HepG2 (cell line): ENCODE measurements around the gene CADM1. TPM values are rescaled to one million over a fixed set of nuclear protein-coding genes. Genes with fewer than 3 reads are reported as not detected.

Source experiments
- ATAC-seq: fragments of 200-7000 bp; cut with Tn5 transposase; 3 replicates; pipeline ENCODE4 v1.9.1; 2020; ENCODE audit warnings: mild to moderate bottlenecking, moderate library complexity
- BruUV-seq: library from RNA; stranded (reverse); fragments of 400-500 nt; replicated peaks from 2 replicates; lab custom pipeline; 2021; lab: Mats Ljungman, UMichigan
- CTCF ChIA-PET: fragments of 300-600 bp; formaldehyde crosslinking; extraction: SDS; loops from one replicate; lab custom pipeline; 2021; ENCODE audit warnings: low total read pairs, inconsistent platforms, low intra/inter-chr PET ratio; lab: Yijun Ruan, JAX
- POLR2A ChIA-PET: fragments of 350-600 bp; sonication (Branson Sonifier 250); formaldehyde crosslinking; loops from one replicate; lab custom pipeline; 2020; ENCODE audit warnings: antibody characterized with exemption, inconsistent platforms; lab: Yijun Ruan, JAX
- DNase-seq: peaks from one replicate; pipeline ENCODE4 v3.0.0-alpha.2; 2015; ENCODE audit warnings: low spot score
- FAIRE-seq: peaks from 3 replicates; lab custom pipeline; 2011; peaks lifted over from hg19 to GRCh38; lab: Jason Lieb, UNC
- H2AFZ ChIP-seq: one replicate; pipeline ENCODE4 v1.6.1; 2011; ENCODE audit warnings: low read length, inconsistent platforms
- H3K27ac ChIP-seq: fragments of 300-600 bp; 3 replicates; pipeline ENCODE4 v1.8.0; 2011; ENCODE audit warnings: mixed run types, mild to moderate bottlenecking, mixed read lengths, low read length, inconsistent platforms; ENCODE audit not compliant: insufficient read depth; ENCODE audit errors: extremely low read length
- H3K27me3 ChIP-seq, 2 experiments: fragments of 200-600 bp in 1 of 2; 2 replicates in 1 of 2; 3 replicates in 1 of 2; pipeline versions ENCODE4 v1.6.0 to v1.8.0; 2011; ENCODE audit warnings: low read length in 2 of 2, mild to moderate bottlenecking in 2 of 2, moderate library complexity in 2 of 2, inconsistent platforms in 1 of 2; ENCODE audit not compliant: insufficient read depth in 2 of 2, control insufficient read depth in 1 of 2
- H3K36me3 ChIP-seq, 2 experiments: fragments of 200-600 bp in 1 of 2; replicated peaks in 1 of 2; 2 replicates in 1 of 2; 3 replicates in 1 of 2; pipeline versions ENCODE4 v1.5.1 to v1.8.0; 2011; ENCODE audit warnings: low read length in 2 of 2, inconsistent platforms in 1 of 2; ENCODE audit not compliant: insufficient read depth in 2 of 2, control insufficient read depth in 1 of 2
- H3K4me1 ChIP-seq: 2 replicates; pipeline ENCODE4 v1.5.1; 2012; ENCODE audit warnings: low read length, inconsistent platforms; ENCODE audit not compliant: insufficient read depth
- H3K4me2 ChIP-seq: 2 replicates; pipeline ENCODE4 v1.6.0; 2011; ENCODE audit warnings: low read depth, low read length, inconsistent platforms
- H3K4me3 ChIP-seq, 3 experiments: fragments of 200-600 bp in 1 of 3; sonication (generic), shearing (Covaris generic) in 1 of 3; replicated peaks in 1 of 3; 2 replicates each; pipeline ENCODE4 v1.5.1; 2011 to 2016; ENCODE audit warnings: low read length in 3 of 3, inconsistent platforms in 2 of 3, low read depth in 2 of 3, mild to moderate bottlenecking in 2 of 3, control low read depth in 1 of 3, mixed read lengths in 1 of 3; ENCODE audit not compliant: insufficient read depth in 1 of 3
- H3K79me2 ChIP-seq: one replicate; pipeline ENCODE4 v1.6.1; 2011; ENCODE audit warnings: low read length, inconsistent platforms; ENCODE audit not compliant: insufficient read depth
- H3K9ac ChIP-seq: 2 replicates; pipeline ENCODE4 v1.6.0; 2011; ENCODE audit warnings: mild to moderate bottlenecking, low read depth, low read length, inconsistent platforms; ENCODE audit not compliant: insufficient read depth
- H3K9me3 ChIP-seq: 2 replicates; pipeline ENCODE4 v1.5.1; 2012; ENCODE audit warnings: mild to moderate bottlenecking, low read length
- H4K20me1 ChIP-seq: 2 replicates; pipeline ENCODE4 v1.6.0; 2011; ENCODE audit warnings: inconsistent platforms, mild to moderate bottlenecking, low read length, moderate library complexity; ENCODE audit not compliant: insufficient read depth
- CEBPZ ChIP-seq: IDR thresholded peaks from 2 replicates; pipeline ENCODE4 v1.6.1; 2012; ENCODE audit warnings: low read length, improper control_type of control experiment
- HOXA7 ChIP-seq: sonication (generic); formaldehyde crosslinking; IDR thresholded peaks from 2 replicates; pipeline ENCODE4 v1.8.1; 2022; ENCODE audit warnings: mild to moderate bottlenecking, missing genetic modification reagents, moderate library complexity
- RCOR2 ChIP-seq: IDR thresholded peaks from 2 replicates; pipeline ENCODE4 v1.6.1; 2016; ENCODE audit warnings: missing biosample characterization, missing genetic modification reagents
- SNAPC4 ChIP-seq: sonication (generic); formaldehyde crosslinking; IDR thresholded peaks from 2 replicates; pipeline ENCODE4 v1.4.0; 2020; ENCODE audit warnings: mild to moderate bottlenecking, missing genetic modification reagents
- SNAPC5 ChIP-seq: sonication (generic); formaldehyde crosslinking; IDR thresholded peaks from 2 replicates; pipeline ENCODE4 v1.8.1; 2023; ENCODE audit warnings: mild to moderate bottlenecking, missing genetic modification reagents, borderline replicate concordance
- ZNF556 ChIP-seq: sonication (generic); formaldehyde crosslinking; IDR thresholded peaks from 2 replicates; pipeline ENCODE4 v1.4.0; 2020; ENCODE audit warnings: mild to moderate bottlenecking, missing genetic modification reagents, borderline replicate concordance
- ZNF574 ChIP-seq: sonication (generic); formaldehyde crosslinking; IDR thresholded peaks from 2 replicates; pipeline ENCODE4 v1.4.0; 2020; ENCODE audit warnings: missing genetic modification reagents
- ZSCAN30 ChIP-seq: sonication (generic); formaldehyde crosslinking; IDR thresholded peaks from 2 replicates; pipeline ENCODE4 v1.5.0; 2020; ENCODE audit warnings: mild to moderate bottlenecking, missing genetic modification reagents
- WGBS: methylation state at CpG from one replicate; pipeline ENCODE4 v1.1.6; 2017; ENCODE audit warnings: low lambda C conversion rate; 5-methylcytosine and 5-hydroxymethylcytosine counted together
- in situ Hi-C: cut with HindIII; loops from 2 replicates; pipeline ENCODE4 v1.10.0; 2017; ENCODE audit warnings: low pct_unique_long_range_greater_than_20kb; ENCODE audit not compliant: extremely low pct_ligation_motif_present
- intact Hi-C: fragments of 100-400 bp; cut with micrococcal nuclease; formaldehyde crosslinking; loops from one replicate; pipeline ENCODE4 v1.10.0; 2022; ENCODE audit not compliant: unreplicated experiment
- polyA plus RNA-seq, 8 experiments: library from polyadenylated mRNA; depleted of rRNA in 3 of 8; stranded (reverse) in 7 of 8; unstranded in 1 of 8; fragments of >200 nt; fragmentation: Illumina TruSeq in 4 of 8; extraction: Trizol in 4 of 8; gene quantifications; 2 replicates each; pipeline versions ENCODE4 v1.2.1 to v1.2.3, GENCODE V29; 2011 to 2016; ENCODE audit warnings: low read depth in 4 of 8, missing spikeins in 1 of 8, mixed read lengths in 1 of 8; ENCODE audit not compliant: insufficient read depth in 1 of 8
- total RNA-seq, 5 experiments: library from RNA; depleted of rRNA; stranded (reverse); fragments of >200 nt; fragmentation: Illumina TruSeq; extraction: Trizol; gene quantifications; 2 replicates each; pipeline ENCODE4 v1.2.3, GENCODE V29; 2016; ENCODE audit warnings: low read depth in 1 of 5
- TF ChIP-seq, protein P1 (sequence below): sonication (generic); formaldehyde crosslinking; IDR thresholded peaks from 2 replicates; pipeline ENCODE4 v1.8.0; 2022; ENCODE audit warnings: missing genetic modification reagents, mild to moderate bottlenecking, moderate library complexity, borderline replicate concordance

Gene CADM1
- total and polyA plus RNA-seq, 2 of the 13 experiments (the other 11 are each of a cell fraction or from before 2014, with no cell fraction given) = 71.3 to 122 TPM

GRCh38 chr11:115521825-115522224, 17.6 kb upstream of the CADM1 start:
- ATAC-seq = no peak
- BruUV-seq = no TSS peak
- intact Hi-C loops = no loop called here
- TF ChIP-seq ZNF556 (CRISPR knock-in tag) (no peak), ZNF574 (CRISPR knock-in tag) (no peak), CEBPZ (no peak), RCOR2 (CRISPR knock-in tag) (no peak), ZSCAN30 (CRISPR knock-in tag) (no peak), HOXA7 (CRISPR knock-in tag) (no peak), SNAPC4 (CRISPR knock-in tag) (no peak), SNAPC5 (CRISPR knock-in tag) (no peak)
- TF ChIP-seq, protein P1, sequence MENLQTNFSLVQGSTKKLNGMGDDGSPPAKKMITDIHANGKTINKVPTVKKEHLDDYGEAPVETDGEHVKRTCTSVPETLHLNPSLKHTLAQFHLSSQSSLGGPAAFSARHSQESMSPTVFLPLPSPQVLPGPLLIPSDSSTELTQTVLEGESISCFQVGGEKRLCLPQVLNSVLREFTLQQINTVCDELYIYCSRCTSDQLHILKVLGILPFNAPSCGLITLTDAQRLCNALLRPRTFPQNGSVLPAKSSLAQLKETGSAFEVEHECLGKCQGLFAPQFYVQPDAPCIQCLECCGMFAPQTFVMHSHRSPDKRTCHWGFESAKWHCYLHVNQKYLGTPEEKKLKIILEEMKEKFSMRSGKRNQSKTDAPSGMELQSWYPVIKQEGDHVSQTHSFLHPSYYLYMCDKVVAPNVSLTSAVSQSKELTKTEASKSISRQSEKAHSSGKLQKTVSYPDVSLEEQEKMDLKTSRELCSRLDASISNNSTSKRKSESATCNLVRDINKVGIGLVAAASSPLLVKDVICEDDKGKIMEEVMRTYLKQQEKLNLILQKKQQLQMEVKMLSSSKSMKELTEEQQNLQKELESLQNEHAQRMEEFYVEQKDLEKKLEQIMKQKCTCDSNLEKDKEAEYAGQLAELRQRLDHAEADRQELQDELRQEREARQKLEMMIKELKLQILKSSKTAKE (CRISPR knock-in tag) = no peak

More at GRCh38 chr11:115521825-115522224, 17.6 kb upstream of the CADM1 start:
- in situ Hi-C loops = no loop called here
- H3K9ac ChIP-seq = no peak overlapping the region
- CTCF ChIA-PET = no interaction called here
- H3K36me3 ChIP-seq = no peaks in the 10 kb centered on the region
- WGBS = 89% methylated on average over 4 of the region's 4 CpGs
- H4K20me1 ChIP-seq = no peaks in the 10 kb centered on the region
- FAIRE-seq (no peak), DNase-seq (no peak)
- no peak overlapping the region for H3K4me2 ChIP-seq
- no peaks in the 10 kb centered on the region for H3K27me3 ChIP-seq
- no peaks in the 10 kb centered on the region for H3K79me2 ChIP-seq
- no peak overlapping the region for H3K4me3 ChIP-seq
- H2AFZ ChIP-seq = no peak overlapping the region
- peaks cover 80% of the 10 kb centered on the region for H3K4me1 ChIP-seq
- H3K27ac ChIP-seq = no peak overlapping the region
- POLR2A ChIA-PET = interaction anchor here (1.0 to 1.5 kb wide), 2 partner anchors 15 to 27 kb away, joined by 5 to 6 read pairs; no protein-coding TSS in a partner anchor
- no peaks in the 10 kb centered on the region for H3K9me3 ChIP-seq
